Endothelial cell of umbilical vein (primary cell): Measurements from ENCODE around the gene RPL39L. TPM values are rescaled to one million over a fixed set of nuclear protein-coding genes. Genes with fewer than 3 reads are reported as not detected.

Source experiments
- BruUV-seq: library from RNA; stranded (reverse); fragments of 400-500 nt; replicated peaks from 2 replicates; lab custom pipeline; 2021; lab: Mats Ljungman, UMichigan
- CTCF ChIA-PET: fragments of 300-600, 350-600 bp; sonication (Branson Sonifier 250); formaldehyde crosslinking; loops from one replicate; lab custom pipeline; 2021; ENCODE audit warnings: antibody characterized with exemption, inconsistent platforms; lab: Charles Lee
- POLR2A ChIA-PET: fragments of 300-600, 350-600 bp; sonication (Branson Sonifier 250); formaldehyde crosslinking; loops from one replicate; lab custom pipeline; 2021; ENCODE audit warnings: antibody characterized with exemption, inconsistent platforms; lab: Charles Lee
- DNase-seq: peaks from one replicate; pipeline ENCODE4 v3.0.0-alpha.2; 2011; ENCODE audit warnings: low read depth, low spot score
- FAIRE-seq: peaks from 2 replicates; lab custom pipeline; 2011; peaks lifted over from hg19 to GRCh38; lab: Jason Lieb, UNC
- H2AFZ ChIP-seq: 2 replicates; pipeline ENCODE4 v1.6.0; 2012; ENCODE audit warnings: low read depth, low read length, control low read depth, inconsistent platforms
- H3K27ac ChIP-seq: 2 replicates; pipeline ENCODE4 v1.5.1; 2011; ENCODE audit warnings: low read depth, mild to moderate bottlenecking, control low read depth, low read length, moderate library complexity; ENCODE audit not compliant: insufficient read depth
- H3K27me3 ChIP-seq, 2 experiments: 2 replicates each; pipeline versions ENCODE4 v1.6.0 to v1.6.1; 2011; ENCODE audit warnings: low read length in 2 of 2, mixed read lengths in 1 of 2; ENCODE audit not compliant: control insufficient read depth in 2 of 2, insufficient read depth in 2 of 2
- H3K36me3 ChIP-seq, 2 experiments: 2 replicates in 1 of 2; 3 replicates in 1 of 2; pipeline ENCODE4 v1.5.1; 2011; ENCODE audit warnings: low read length in 2 of 2, mild to moderate bottlenecking in 1 of 2, moderate library complexity in 1 of 2; ENCODE audit not compliant: control insufficient read depth in 2 of 2, insufficient read depth in 2 of 2; ENCODE audit errors: extremely low read depth in 1 of 2
- H3K4me1 ChIP-seq: 3 replicates; pipeline ENCODE4 v1.5.1; 2011; ENCODE audit warnings: mild to moderate bottlenecking, low read length; ENCODE audit not compliant: control insufficient read depth, insufficient read depth; ENCODE audit errors: extremely low read depth
- H3K4me2 ChIP-seq: 2 replicates; pipeline ENCODE4 v1.6.1; 2011; ENCODE audit warnings: low read length, control low read depth, mixed read lengths; ENCODE audit not compliant: insufficient read depth
- H3K4me3 ChIP-seq, 3 experiments: fragments of 200-600 bp in 1 of 3; sonication (generic), shearing (Covaris generic) in 1 of 3; replicated peaks in 1 of 3; 2 replicates each; pipeline ENCODE4 v1.5.1; 2011 to 2016; ENCODE audit warnings: control low read depth in 3 of 3, low read length in 3 of 3, mild to moderate bottlenecking in 2 of 3, inconsistent platforms in 1 of 3, low read depth in 1 of 3, moderate library complexity in 1 of 3; ENCODE audit not compliant: insufficient read depth in 1 of 3
- H3K79me2 ChIP-seq: 2 replicates; pipeline ENCODE4 v1.6.0; 2012; ENCODE audit warnings: low read length, inconsistent platforms; ENCODE audit not compliant: control insufficient read depth, insufficient read depth
- H3K9ac ChIP-seq: replicated peaks from 2 replicates; pipeline ENCODE3; 2011; ENCODE audit warnings: low read length, control low read depth; ENCODE audit not compliant: insufficient read depth; ENCODE audit errors: extremely low read depth
- H3K9me1 ChIP-seq: replicated peaks from 3 replicates; pipeline ENCODE4 v1.6.0; 2011; ENCODE audit warnings: mild to moderate bottlenecking, low read length; ENCODE audit not compliant: control insufficient read depth, insufficient read depth; ENCODE audit errors: extremely low read depth
- H3K9me3 ChIP-seq: replicated peaks from 2 replicates; pipeline ENCODE4 v1.5.1; 2012; ENCODE audit warnings: low read length, inconsistent platforms; ENCODE audit not compliant: control insufficient read depth, insufficient read depth
- H4K20me1 ChIP-seq: replicated peaks from 2 replicates; pipeline ENCODE3; 2011; ENCODE audit warnings: mild to moderate bottlenecking, low read length; ENCODE audit not compliant: control insufficient read depth, insufficient read depth; ENCODE audit errors: extremely low read depth
- EZH2 ChIP-seq: IDR thresholded peaks from 2 replicates; pipeline ENCODE4 v1.6.1; 2012; ENCODE audit warnings: borderline replicate concordance, low read depth, mild to moderate bottlenecking, moderate library complexity, low read length, inconsistent platforms; ENCODE audit not compliant: severe bottlenecking
- FOS ChIP-seq: IDR thresholded peaks from 2 replicates; pipeline ENCODE4 v1.6.1; 2011; ENCODE audit warnings: mild to moderate bottlenecking, low read length, moderate library complexity, borderline replicate concordance; ENCODE audit not compliant: insufficient read depth
- GATA2 ChIP-seq: IDR thresholded peaks from 2 replicates; pipeline ENCODE4 v1.7.0; 2011; ENCODE audit warnings: low read depth, mild to moderate bottlenecking, moderate library complexity, mixed read lengths, low read length; ENCODE audit not compliant: insufficient read length, insufficient read depth
- JUN ChIP-seq: IDR thresholded peaks from 2 replicates; pipeline ENCODE4 v1.6.1; 2011; ENCODE audit warnings: borderline replicate concordance, low read depth; ENCODE audit not compliant: insufficient read length, insufficient read depth
- MYC ChIP-seq: IDR thresholded peaks from one replicate; pipeline ENCODE4 v1.6.1; 2011; ENCODE audit warnings: mild to moderate bottlenecking, low read depth, low read length
- POLR2A ChIP-seq: IDR thresholded peaks from 2 replicates; pipeline ENCODE4 v1.6.1; 2012; ENCODE audit warnings: low read depth, mild to moderate bottlenecking, control low read depth, low read length
- POLR2AphosphoS5 ChIP-seq: IDR thresholded peaks from 2 replicates; pipeline ENCODE4 v1.6.1; 2012; ENCODE audit warnings: low read depth, mild to moderate bottlenecking, control low read depth, low read length, moderate library complexity; ENCODE audit not compliant: insufficient read depth
- dilution Hi-C: fragments of 300-500 bp; cut with MboI; formaldehyde crosslinking; loops from one replicate; pipeline ENCODE4 v1.15.0; 2019; ENCODE audit warnings: low sequenced_read_pairs; ENCODE audit not compliant: extremely low pct_ligation_motif_present
- intact Hi-C: fragments of 100-400 bp; cut with micrococcal nuclease; formaldehyde crosslinking; loops from one replicate; pipeline ENCODE4 v1.10.0; 2022
- polyA plus RNA-seq, 4 experiments: library from polyadenylated mRNA; depleted of rRNA in 3 of 4; stranded (reverse) in 3 of 4; unstranded in 1 of 4; fragments of >200 nt; gene quantifications; 2 replicates each; pipeline versions ENCODE4 v1.2.1 to v1.2.3, GENCODE V29; 2011 to 2012; ENCODE audit warnings: missing spikeins in 1 of 4
- total RNA-seq: library from RNA; stranded (reverse); gene quantifications from 2 replicates; pipeline ENCODE4 v1.2.3, GENCODE V29; 2021
- TF ChIP-seq, protein P1 (sequence below), 2 donors: IDR thresholded peaks; 1 replicate in 1 of 2; 2 replicates in 1 of 2; pipeline ENCODE4 v1.5.1; 2011; ENCODE audit warnings: low read length in 2 of 2, mild to moderate bottlenecking in 2 of 2, moderate library complexity in 2 of 2, control low read depth in 1 of 2, inconsistent platforms in 1 of 2, low read depth in 1 of 2; ENCODE audit not compliant: insufficient read depth in 1 of 2; ENCODE audit errors: extremely low read depth in 1 of 2
- TF ChIP-seq, protein P2 (sequence below): IDR thresholded peaks from 2 replicates; pipeline ENCODE4 v1.6.1; 2011; ENCODE audit not compliant: insufficient read depth, insufficient read length

RPL39L gene
- total and polyA plus RNA-seq, 2 donors (not counting 3 experiments of a cell fraction or from before 2014, with no cell fraction given) = 14.3 to 22.3 TPM

DNA sequence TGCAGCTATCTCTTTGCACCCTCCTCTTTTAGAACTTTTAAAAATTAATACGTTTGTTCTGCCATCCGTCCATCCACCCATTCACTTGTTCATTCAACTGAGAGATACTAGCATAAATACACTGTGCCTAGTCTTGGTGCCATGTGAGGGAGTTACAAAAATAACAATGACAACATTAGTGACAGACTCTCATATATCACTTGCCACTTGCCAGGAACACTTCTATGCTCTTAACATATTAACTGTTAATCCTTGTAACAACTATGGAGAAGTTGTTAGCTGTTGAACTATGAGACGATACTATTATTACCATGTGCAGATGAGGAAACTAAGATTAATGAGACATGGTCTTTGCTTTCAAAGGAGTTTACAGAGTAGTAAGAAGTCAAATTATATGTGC lies 33.6 kb downstream of the RPL39L start:
- dilution Hi-C loops = no loop called here
- POLR2A ChIA-PET = no interaction called here

DNA sequence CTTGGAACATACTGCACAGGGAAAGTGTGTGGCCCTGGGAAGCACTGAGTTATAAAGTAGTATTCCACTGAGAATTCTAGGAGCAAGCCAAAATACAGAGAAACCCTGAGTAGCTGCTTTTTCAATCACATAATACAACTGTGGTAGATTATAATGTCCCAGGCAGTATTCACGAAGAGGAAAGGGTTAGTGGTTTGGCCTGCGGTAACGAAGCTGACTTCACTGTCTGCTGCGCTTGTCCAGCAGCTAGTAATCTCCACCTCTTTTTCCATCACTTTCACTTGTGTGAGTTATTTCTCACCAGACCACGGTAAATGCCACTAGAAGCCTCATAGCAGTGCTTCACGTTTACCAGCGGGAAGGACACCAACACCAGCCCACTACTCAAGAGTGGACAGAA lies 34.4 kb downstream of the RPL39L start:
- no TSS peak for BruUV-seq
- ChIA-PET CTCF (interaction anchor here (1.1 to 1.7 kb wide), 3 partner anchors 9 to 60 kb away, joined by 3 to 11 read pairs (median 6); partner anchors contain the start of gene RPL39L), POLR2A (no interaction called here)
- Histone ChIP-seq H3K79me2 (no peaks in the 10 kb centered on the region), H2AFZ (no peak overlapping the region), H3K27me3 (no peaks in the 10 kb centered on the region), H3K4me2 (no peak overlapping the region), H3K9me3 (no peaks in the 10 kb centered on the region), H3K4me3 (no peak overlapping the region), H3K36me3 (no peaks in the 10 kb centered on the region), H3K9me1 (no peaks in the 10 kb centered on the region), H3K27ac (no peak overlapping the region), H3K4me1 (peaks cover 13% of the 10 kb centered on the region), H3K9ac (no peak overlapping the region), H4K20me1 (no peaks in the 10 kb centered on the region)
- TF ChIP-seq GATA2 (no peak), MYC (no peak), POLR2A (no peak), JUN (no peak), EZH2 (no peak), POLR2AphosphoS5 (no peak), FOS (no peak)
- TF ChIP-seq, protein P1, sequence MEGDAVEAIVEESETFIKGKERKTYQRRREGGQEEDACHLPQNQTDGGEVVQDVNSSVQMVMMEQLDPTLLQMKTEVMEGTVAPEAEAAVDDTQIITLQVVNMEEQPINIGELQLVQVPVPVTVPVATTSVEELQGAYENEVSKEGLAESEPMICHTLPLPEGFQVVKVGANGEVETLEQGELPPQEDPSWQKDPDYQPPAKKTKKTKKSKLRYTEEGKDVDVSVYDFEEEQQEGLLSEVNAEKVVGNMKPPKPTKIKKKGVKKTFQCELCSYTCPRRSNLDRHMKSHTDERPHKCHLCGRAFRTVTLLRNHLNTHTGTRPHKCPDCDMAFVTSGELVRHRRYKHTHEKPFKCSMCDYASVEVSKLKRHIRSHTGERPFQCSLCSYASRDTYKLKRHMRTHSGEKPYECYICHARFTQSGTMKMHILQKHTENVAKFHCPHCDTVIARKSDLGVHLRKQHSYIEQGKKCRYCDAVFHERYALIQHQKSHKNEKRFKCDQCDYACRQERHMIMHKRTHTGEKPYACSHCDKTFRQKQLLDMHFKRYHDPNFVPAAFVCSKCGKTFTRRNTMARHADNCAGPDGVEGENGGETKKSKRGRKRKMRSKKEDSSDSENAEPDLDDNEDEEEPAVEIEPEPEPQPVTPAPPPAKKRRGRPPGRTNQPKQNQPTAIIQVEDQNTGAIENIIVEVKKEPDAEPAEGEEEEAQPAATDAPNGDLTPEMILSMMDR (IDR thresholded peaks at IDR 0.05; ENCODE audit: extremely low read depth in 1 of 2, insufficient read depth in 1 of 2, low read depth in 1 of 2, low read length in 2 of 2) = no peak
- TF ChIP-seq, protein P2, sequence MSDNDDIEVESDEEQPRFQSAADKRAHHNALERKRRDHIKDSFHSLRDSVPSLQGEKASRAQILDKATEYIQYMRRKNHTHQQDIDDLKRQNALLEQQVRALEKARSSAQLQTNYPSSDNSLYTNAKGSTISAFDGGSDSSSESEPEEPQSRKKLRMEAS = no peak
- FAIRE-seq (no peak), DNase-seq (no peak)
- intact Hi-C loops (loop anchor here (5.0 kb wide), 1 partner anchor 173 kb away; the partner anchor contains the start of gene ST6GAL1), dilution Hi-C loops (no loop called here)

More for the DNA sequence above, 33.6 kb downstream of the RPL39L start:
- Histone ChIP-seq H3K9ac (no peak overlapping the region), H4K20me1 (no peaks in the 10 kb centered on the region), H3K4me2 (no peak overlapping the region), H3K4me1 (peaks cover 13% of the 10 kb centered on the region), H3K79me2 (no peaks in the 10 kb centered on the region), H3K27me3 (no peaks in the 10 kb centered on the region), H3K4me3 (no peak overlapping the region), H3K36me3 (no peaks in the 10 kb centered on the region), H3K9me3 (no peaks in the 10 kb centered on the region), H3K27ac (no peak overlapping the region), H3K9me1 (no peaks in the 10 kb centered on the region), H2AFZ (no peak overlapping the region)
- DNase-seq (no peak), FAIRE-seq (no peak)
- TF ChIP-seq JUN (no peak), FOS (no peak)
- CTCF ChIA-PET = interaction anchor here (1.2 to 1.7 kb wide), 3 partner anchors 8 to 59 kb away, joined by 4 to 11 read pairs (median 6); partner anchors contain the start of gene RPL39L
- BruUV-seq = no TSS peak
- intact Hi-C loops = no loop called here
